HG03108 (cell line): ENCODE measurements around the gene PPP2R1B.
"Not testable (repeated sequence)": the region's sequence is repeated elsewhere in the genome, so short reads cannot be mapped to it uniquely, and the experiment has no call there.

Experiments
- ATAC-seq: cut with Tn5 transposase; IDR thresholded peaks from one replicate; pipeline ENCODE4 v1.9.1; 2021; ENCODE audit warnings: moderate library complexity; ENCODE audit not compliant: unreplicated experiment

The PPP2R1B gene

GRCh38 chr11:111784311-111784710 lies 18.1 kb upstream of the PPP2R1B start:
- ATAC-seq: not testable (repeated sequence)

GRCh38 chr11:111782109-111782741 lies 16.0 kb upstream of the PPP2R1B start:
- ATAC-seq: no peak

GRCh38 chr11:111779118-111779517 lies 12.9 kb upstream of the PPP2R1B start:
- ATAC-seq: no peak

- ATAC-seq: no peak
These were observed 11.9 kb upstream of the PPP2R1B start for GRCh38 chr11:111778047-111778558.

GRCh38 chr11:111777094-111778046 lies 11.2 kb upstream of the PPP2R1B start:
- ATAC-seq: peak; percentile 4

GRCh38 chr11:111776398-111777093 lies 10.4 kb upstream of the PPP2R1B start:
- peak; percentile 97 for ATAC-seq

GRCh38 chr11:111774955-111775710 lies 8.9 kb upstream of the PPP2R1B start:
- no peak for ATAC-seq

- ATAC-seq: no peak
These were observed 6.3 kb upstream of the PPP2R1B start for GRCh38 chr11:111772535-111772934.

- not testable (repeated sequence) for ATAC-seq
These were observed 5.0 kb upstream of the PPP2R1B start for GRCh38 chr11:111771205-111771604.

GRCh38 chr11:111770581-111771134 lies 4.5 kb upstream of the PPP2R1B start:
- no peak for ATAC-seq

- ATAC-seq: no peak
These were observed 599 bp upstream of the PPP2R1B start for GRCh38 chr11:111766834-111767142.

GRCh38 chr11:111765320-111765983 lies 737 bp downstream of the PPP2R1B start:
- ATAC-seq: peak; percentile 27

GRCh38 chr11:111764621-111765020 lies 1.6 kb downstream of the PPP2R1B start:
- ATAC-seq: no peak

- no peak for ATAC-seq
These were observed 3.1 kb downstream of the PPP2R1B start for GRCh38 chr11:111762981-111763643.

- no peak for ATAC-seq
These were observed 3.7 kb downstream of the PPP2R1B start for GRCh38 chr11:111762526-111762925.

GRCh38 chr11:111761036-111761435 lies 5.2 kb downstream of the PPP2R1B start:
- no peak for ATAC-seq

GRCh38 chr11:111759778-111760407 lies 6.3 kb downstream of the PPP2R1B start:
- ATAC-seq: no peak

- no peak for ATAC-seq
These were observed 6.8 kb downstream of the PPP2R1B start for GRCh38 chr11:111759376-111759775.

GRCh38 chr11:111756097-111756496 lies 10.1 kb downstream of the PPP2R1B start:
- ATAC-seq: no peak
